ENCODE data around the gene B4GALNT1. TPM values are rescaled to one million over a fixed set of nuclear protein-coding genes. Genes with fewer than 3 reads are reported as not detected.
"Not testable (repeated sequence)": the region's sequence is repeated elsewhere in the genome, so short reads cannot be mapped to it uniquely, and the experiment has no call there.

The B4GALNT1 gene
- total RNA-seq, 3 donors from 2014 or later, result 3.2 to 4.6 (median 3.6) TPM

GRCh38 chr12:57602544-57602943 is 30.5 kb downstream of the B4GALNT1 start:
- Mint-ChIP-seq H3K4me3 (no peak overlapping the region), H3K9me3 (no peaks in the 10 kb centered on the region), H3K36me3 (ENCODE audit: insufficient read depth) (peaks cover 34% of the 10 kb centered on the region), H3K27me3 (ENCODE audit: low read depth) (no peaks in the 10 kb centered on the region), H3K4me1 (ENCODE audit: low read depth) (peaks cover 25% of the 10 kb centered on the region)
- ATAC-seq (no peak), DNase-seq (no peak)

- Mint-ChIP-seq H3K4me3 (no peak overlapping the region), H3K4me1 (ENCODE audit: low read depth) (peaks cover 19% of the 10 kb centered on the region), H3K9me3 (no peaks in the 10 kb centered on the region), H3K36me3 (ENCODE audit: insufficient read depth) (peaks cover 45% of the 10 kb centered on the region), H3K27me3 (ENCODE audit: low read depth) (no peaks in the 10 kb centered on the region)
- ATAC-seq, result no peak
- DNase-seq, result no peak
These were observed 32.6 kb downstream of the B4GALNT1 start for GRCh38 chr12:57600395-57600794.

- no peaks in the 10 kb centered on the region for H3K9me3 Mint-ChIP-seq
- H3K27me3 Mint-ChIP-seq (ENCODE audit: low read depth), result no peaks in the 10 kb centered on the region
- peaks cover 25% of the 10 kb centered on the region for H3K4me1 Mint-ChIP-seq (ENCODE audit: low read depth)
- no peak overlapping the region for H3K4me3 Mint-ChIP-seq
- ATAC-seq, result no peak
- H3K36me3 Mint-ChIP-seq (ENCODE audit: insufficient read depth), result peaks cover 21% of the 10 kb centered on the region
- no peak for DNase-seq
These were observed 39.8 kb downstream of the B4GALNT1 start for GRCh38 chr12:57593187-57593586.

- peaks cover 25% of the 10 kb centered on the region for H3K4me1 Mint-ChIP-seq (ENCODE audit: low read depth)
- no peak for DNase-seq
- no peaks in the 10 kb centered on the region for H3K27me3 Mint-ChIP-seq (ENCODE audit: low read depth)
- ATAC-seq, result no peak
- H3K4me3 Mint-ChIP-seq, result peak overlapping the region; percentile 89
- peaks cover 19% of the 10 kb centered on the region for H3K36me3 Mint-ChIP-seq (ENCODE audit: insufficient read depth)
- no peaks in the 10 kb centered on the region for H3K9me3 Mint-ChIP-seq
These were observed 40.3 kb downstream of the B4GALNT1 start for GRCh38 chr12:57592551-57593165.

- peaks cover 13% of the 10 kb centered on the region for H3K36me3 Mint-ChIP-seq (ENCODE audit: insufficient read depth)
- H3K27me3 Mint-ChIP-seq (ENCODE audit: low read depth), result no peaks in the 10 kb centered on the region
- H3K4me1 Mint-ChIP-seq (ENCODE audit: low read depth), result peaks cover 25% of the 10 kb centered on the region
- peak overlapping the region; percentile 89 for H3K4me3 Mint-ChIP-seq
- ATAC-seq, result no peak
- H3K9me3 Mint-ChIP-seq, result no peaks in the 10 kb centered on the region
- DNase-seq, result no peak
These were observed 41.1 kb downstream of the B4GALNT1 start for GRCh38 chr12:57591782-57592325.

GRCh38 chr12:57590864-57591781 is 41.9 kb downstream of the B4GALNT1 start, which contains the start of gene PIP4K2C:
TSS of gene PIP4K2C (plus strand) at chr12:57591192. CDS start at chr12:57591290, 98 bp downstream.
- peaks cover 25% of the 10 kb centered on the region for H3K4me1 Mint-ChIP-seq (ENCODE audit: low read depth)
- H3K9me3 Mint-ChIP-seq, result no peaks in the 10 kb centered on the region
- H3K36me3 Mint-ChIP-seq (ENCODE audit: insufficient read depth), result peaks cover 10% of the 10 kb centered on the region
- H3K4me3 Mint-ChIP-seq, result peak within 1 kb of the TSS; percentile 89
- no peaks in the 10 kb centered on the region for H3K27me3 Mint-ChIP-seq (ENCODE audit: low read depth)
- DNase-seq (peak; percentile 64), ATAC-seq (peak; percentile 95 to 96)

GRCh38 chr12:57590479-57590863 is 42.5 kb downstream of the B4GALNT1 start:
- no peak for ATAC-seq
- DNase-seq, result no peak
- H3K4me1 Mint-ChIP-seq (ENCODE audit: low read depth), result peaks cover 25% of the 10 kb centered on the region
- H3K36me3 Mint-ChIP-seq (ENCODE audit: insufficient read depth), result peaks cover 7% of the 10 kb centered on the region
- H3K27me3 Mint-ChIP-seq (ENCODE audit: low read depth), result no peaks in the 10 kb centered on the region
- H3K4me3 Mint-ChIP-seq, result peak overlapping the region; percentile 89
- H3K9me3 Mint-ChIP-seq, result no peaks in the 10 kb centered on the region

GRCh38 chr12:57588951-57589610 is 43.9 kb downstream of the B4GALNT1 start:
- not testable (repeated sequence) for DNase-seq; H3K27me3 Mint-ChIP-seq (ENCODE audit: low read depth); H3K9me3 Mint-ChIP-seq; ATAC-seq; H3K4me3 Mint-ChIP-seq; H3K36me3 Mint-ChIP-seq (ENCODE audit: insufficient read depth)
- peaks cover 25% of the 10 kb centered on the region for H3K4me1 Mint-ChIP-seq (ENCODE audit: low read depth)

- Mint-ChIP-seq H3K4me1 (ENCODE audit: low read depth) (peaks cover 14% of the 10 kb centered on the region), H3K9me3 (no peaks in the 10 kb centered on the region), H3K27me3 (ENCODE audit: low read depth) (peaks cover 12% of the 10 kb centered on the region), H3K36me3 (ENCODE audit: insufficient read depth) (no peaks in the 10 kb centered on the region), H3K4me3 (no peak overlapping the region)
- ATAC-seq (no peak), DNase-seq (no peak)
These were observed 46.1 kb downstream of the B4GALNT1 start for GRCh38 chr12:57586832-57587429.

GRCh38 chr12:57586128-57586527 is 46.9 kb downstream of the B4GALNT1 start:
- Mint-ChIP-seq H3K4me3 (no peak overlapping the region), H3K27me3 (ENCODE audit: low read depth) (peaks cover 12% of the 10 kb centered on the region), H3K36me3 (ENCODE audit: insufficient read depth) (no peaks in the 10 kb centered on the region), H3K4me1 (ENCODE audit: low read depth) (peaks cover 9% of the 10 kb centered on the region), H3K9me3 (no peaks in the 10 kb centered on the region)
- DNase-seq (no peak), ATAC-seq (no peak)

- Mint-ChIP-seq H3K4me3 (no peak overlapping the region), H3K9me3 (no peaks in the 10 kb centered on the region), H3K4me1 (ENCODE audit: low read depth) (peaks cover 3% of the 10 kb centered on the region), H3K27me3 (ENCODE audit: low read depth) (peaks cover 12% of the 10 kb centered on the region), H3K36me3 (ENCODE audit: insufficient read depth) (no peaks in the 10 kb centered on the region)
- DNase-seq (no peak), ATAC-seq (no peak)
These were observed 47.8 kb downstream of the B4GALNT1 start for GRCh38 chr12:57585156-57585555.

- no peaks in the 10 kb centered on the region for H3K36me3 Mint-ChIP-seq (ENCODE audit: insufficient read depth)
- peaks cover 12% of the 10 kb centered on the region for H3K27me3 Mint-ChIP-seq (ENCODE audit: low read depth)
- H3K4me3 Mint-ChIP-seq, result no peak overlapping the region
- DNase-seq (no peak), ATAC-seq (no peak)
- H3K4me1 Mint-ChIP-seq (ENCODE audit: low read depth), result peaks cover 3% of the 10 kb centered on the region
- no peaks in the 10 kb centered on the region for H3K9me3 Mint-ChIP-seq
These were observed 48.3 kb downstream of the B4GALNT1 start for GRCh38 chr12:57584690-57585089.

GRCh38 chr12:57584050-57584449 is 49.0 kb downstream of the B4GALNT1 start:
- Mint-ChIP-seq H3K9me3 (no peaks in the 10 kb centered on the region), H3K27me3 (ENCODE audit: low read depth) (peaks cover 12% of the 10 kb centered on the region), H3K4me1 (ENCODE audit: low read depth) (peaks cover 3% of the 10 kb centered on the region), H3K36me3 (ENCODE audit: insufficient read depth) (no peaks in the 10 kb centered on the region), H3K4me3 (no peak overlapping the region)
- ATAC-seq (no peak), DNase-seq (no peak)
